ENCODE data around the gene SEMA3E. TPM values are rescaled to one million over a fixed set of nuclear protein-coding genes. Genes with fewer than 3 reads are reported as not detected.

The SEMA3E gene
- total and polyA plus RNA-seq, 8 donors: 2.1 to 38.0 (median 23.8) TPM

DNA sequence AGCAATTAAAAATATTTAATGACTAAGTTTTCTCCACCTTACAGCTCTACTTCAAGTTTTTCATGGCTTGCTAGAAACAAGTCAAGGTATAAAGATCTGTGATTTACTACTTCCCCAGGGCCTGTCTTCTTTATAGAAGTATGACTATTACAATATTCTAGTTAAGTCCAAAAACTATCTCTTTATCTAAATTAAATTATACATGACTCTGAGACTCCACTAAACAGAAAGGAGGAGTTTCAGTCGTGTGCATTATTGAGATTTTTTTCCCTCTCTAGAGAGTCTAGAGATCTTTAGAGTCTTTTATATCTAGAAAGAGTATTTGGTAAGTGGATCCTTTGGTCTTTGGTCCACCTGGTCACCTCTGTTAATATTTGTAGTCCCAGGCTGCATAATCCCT lies 100.7 kb downstream of the SEMA3E start:
- ATAC-seq (no peak), DNase-seq (no peak)
- intact Hi-C loops (cut with DNase I): no loop called here
- TF ChIP-seq, protein P1, sequence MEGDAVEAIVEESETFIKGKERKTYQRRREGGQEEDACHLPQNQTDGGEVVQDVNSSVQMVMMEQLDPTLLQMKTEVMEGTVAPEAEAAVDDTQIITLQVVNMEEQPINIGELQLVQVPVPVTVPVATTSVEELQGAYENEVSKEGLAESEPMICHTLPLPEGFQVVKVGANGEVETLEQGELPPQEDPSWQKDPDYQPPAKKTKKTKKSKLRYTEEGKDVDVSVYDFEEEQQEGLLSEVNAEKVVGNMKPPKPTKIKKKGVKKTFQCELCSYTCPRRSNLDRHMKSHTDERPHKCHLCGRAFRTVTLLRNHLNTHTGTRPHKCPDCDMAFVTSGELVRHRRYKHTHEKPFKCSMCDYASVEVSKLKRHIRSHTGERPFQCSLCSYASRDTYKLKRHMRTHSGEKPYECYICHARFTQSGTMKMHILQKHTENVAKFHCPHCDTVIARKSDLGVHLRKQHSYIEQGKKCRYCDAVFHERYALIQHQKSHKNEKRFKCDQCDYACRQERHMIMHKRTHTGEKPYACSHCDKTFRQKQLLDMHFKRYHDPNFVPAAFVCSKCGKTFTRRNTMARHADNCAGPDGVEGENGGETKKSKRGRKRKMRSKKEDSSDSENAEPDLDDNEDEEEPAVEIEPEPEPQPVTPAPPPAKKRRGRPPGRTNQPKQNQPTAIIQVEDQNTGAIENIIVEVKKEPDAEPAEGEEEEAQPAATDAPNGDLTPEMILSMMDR (IDR thresholded peaks at IDR 0.05): no peak
- H3K4me1 ChIP-seq: no peaks in the 10 kb centered on the region
- H3K36me3 ChIP-seq: no peaks in the 10 kb centered on the region
- no peak overlapping the region for H3K4me3 ChIP-seq
- no peaks in the 10 kb centered on the region for H3K27me3 ChIP-seq
- H3K9me3 ChIP-seq: peaks cover 0 to 6% of the 10 kb centered on the region in 2 donors
- H3K27ac ChIP-seq: no peak overlapping the region

DNA sequence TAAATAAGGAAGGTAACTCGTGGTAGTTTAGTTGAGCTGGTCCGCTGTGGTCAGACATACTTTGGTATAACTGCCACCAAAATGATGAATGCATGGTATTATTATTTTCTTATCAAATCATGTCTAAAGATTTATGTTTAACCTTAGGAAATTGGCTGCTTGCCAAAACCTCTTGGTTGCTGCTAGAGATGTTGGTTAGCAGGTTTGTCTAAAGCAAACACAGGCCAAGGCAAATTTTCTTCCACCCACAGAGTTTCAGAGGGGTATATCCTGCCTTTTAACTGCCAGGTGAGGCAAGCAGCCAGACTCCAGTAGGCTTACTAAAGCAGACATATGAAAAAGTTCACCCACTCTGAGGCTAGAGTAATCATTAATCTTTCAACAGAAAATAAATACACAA lies 101.4 kb downstream of the SEMA3E start:
- ATAC-seq (peak; percentile 88), DNase-seq (peak in 3 of 4 donors; percentile 30 to 67 (median 32))
- no peaks in the 10 kb centered on the region for H3K36me3 ChIP-seq
- no peak overlapping the region for H3K4me3 ChIP-seq
- no peak overlapping the region for H3K27ac ChIP-seq
- intact Hi-C loops (cut with DNase I): no loop called here
- no peaks in the 10 kb centered on the region for H3K27me3 ChIP-seq
- TF ChIP-seq, protein P1 (IDR thresholded peaks at IDR 0.05): no peak
- H3K9me3 ChIP-seq: peaks cover 0 to under 1% of the 10 kb centered on the region in 2 donors
- no peaks in the 10 kb centered on the region for H3K4me1 ChIP-seq

GRCh38 chr7:83546586-83546985 lies 102.4 kb downstream of the SEMA3E start:
- Histone ChIP-seq H3K4me1 (no peaks in the 10 kb centered on the region), H3K9me3 (no peaks in the 10 kb centered on the region), H3K27me3 (no peaks in the 10 kb centered on the region), H3K36me3 (no peaks in the 10 kb centered on the region), H3K4me3 (no peak overlapping the region), H3K27ac (no peak overlapping the region)
- intact Hi-C loops (cut with DNase I): no loop called here
- TF ChIP-seq, protein P1 (IDR thresholded peaks at IDR 0.05): no peak
- DNase-seq (no peak), ATAC-seq (no peak)

DNA sequence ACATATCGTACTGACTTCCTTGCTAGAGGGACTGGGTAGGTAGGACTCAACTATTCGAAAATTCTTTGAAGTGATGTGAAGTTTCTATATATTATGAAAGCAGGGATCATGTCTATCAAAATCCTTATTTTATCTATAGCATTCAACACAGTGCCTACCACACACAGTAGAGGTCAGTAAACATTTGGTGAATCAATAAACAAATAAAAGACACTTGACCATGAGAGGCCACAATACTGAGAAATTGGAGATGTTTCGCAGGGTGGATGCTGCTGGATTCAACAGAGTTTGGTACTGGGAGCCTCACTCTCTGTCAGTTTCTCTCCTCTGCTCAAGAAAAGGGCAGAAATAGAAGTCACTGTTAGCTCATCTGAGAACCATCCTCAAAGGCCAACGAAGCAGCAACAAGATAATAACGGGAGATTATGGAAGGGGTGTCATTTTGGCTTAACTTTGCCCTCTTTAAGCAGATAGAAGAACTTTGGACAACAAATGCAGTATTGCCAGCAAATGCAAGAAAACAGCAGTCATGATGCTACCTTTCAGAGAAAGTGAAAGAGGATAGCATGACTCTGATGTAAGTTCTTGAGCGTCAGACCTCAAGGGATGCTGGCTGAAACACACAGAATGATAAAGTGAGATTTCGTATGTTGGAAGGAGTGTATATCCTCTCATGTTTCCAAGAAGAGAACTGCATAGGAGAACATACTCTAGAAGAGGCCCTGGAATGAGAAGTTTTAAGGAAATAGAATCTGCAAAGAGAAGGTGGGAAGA lies 107.6 kb downstream of the SEMA3E start:
- Histone ChIP-seq H3K9me3 (no peaks in the 10 kb centered on the region), H3K4me3 (no peak overlapping the region), H3K36me3 (no peaks in the 10 kb centered on the region), H3K27me3 (no peaks in the 10 kb centered on the region), H3K27ac (no peak overlapping the region), H3K4me1 (no peaks in the 10 kb centered on the region)
- intact Hi-C loops (cut with DNase I): no loop called here
- TF ChIP-seq, protein P1 (IDR thresholded peaks at IDR 0.05): no peak
- DNase-seq: no peak
- no peak for ATAC-seq

DNA sequence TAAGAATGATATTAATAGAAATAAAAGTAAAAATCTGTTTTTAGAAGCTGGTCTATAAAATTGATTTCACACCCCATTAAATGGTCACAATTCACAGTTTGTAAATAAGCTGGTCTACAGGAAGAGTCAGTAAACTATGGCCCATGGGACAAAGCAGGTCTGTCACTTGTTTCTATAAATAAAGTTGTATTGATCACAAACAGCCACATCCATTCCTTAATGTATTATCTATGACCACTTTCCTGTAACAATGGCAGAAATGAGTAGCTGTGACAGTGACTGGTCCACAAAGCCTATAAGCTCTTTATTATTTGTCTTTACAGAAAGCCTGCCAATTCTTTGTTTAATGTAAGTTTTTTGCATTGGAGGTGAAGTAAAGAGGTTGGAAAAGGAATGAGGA lies 114.5 kb downstream of the SEMA3E start:
- TF ChIP-seq, protein P1 (IDR thresholded peaks at IDR 0.05): no peak
- Histone ChIP-seq H3K4me3 (no peak overlapping the region), H3K9me3 (no peaks in the 10 kb centered on the region), H3K36me3 (no peaks in the 10 kb centered on the region), H3K27ac (no peak overlapping the region), H3K4me1 (no peaks in the 10 kb centered on the region), H3K27me3 (no peaks in the 10 kb centered on the region)
- intact Hi-C loops (cut with DNase I): no loop called here
- DNase-seq: no peak
- ATAC-seq: no peak
